GM12878 (cell line): ENCODE measurements around the gene NRG2. TPM values are rescaled to one million over a fixed set of nuclear protein-coding genes. Genes with fewer than 3 reads are reported as not detected.

ENCODE experiments used
- ATAC-seq: fragments of 200-7000 bp; cut with Tn5 transposase; 3 replicates; pipeline ENCODE4 v1.9.1; 2020; ENCODE audit warnings: mild to moderate bottlenecking, moderate library complexity
- BruUV-seq: library from RNA; stranded (reverse); fragments of 400-500 nt; replicated peaks from 2 replicates; lab custom pipeline; 2021; lab: Mats Ljungman, UMichigan
- CTCF ChIA-PET: fragments of 300-600 bp; sonication (Branson Sonifier 250); formaldehyde crosslinking; extraction: SDS; loops from one replicate; lab custom pipeline; 2021; ENCODE audit warnings: inconsistent platforms; lab: Yijun Ruan, JAX
- POLR2A ChIA-PET: fragments of 350-600 bp; formaldehyde crosslinking; extraction: SDS; loops from one replicate; lab custom pipeline; 2021; ENCODE audit warnings: inconsistent platforms; lab: Charles Lee
- RAD21 ChIA-PET: fragments of 300-600 bp; sonication (Branson Sonifier 250); formaldehyde crosslinking; loops from one replicate; lab custom pipeline; 2023; ENCODE audit warnings: antibody characterized with exemption; ENCODE audit not compliant: unreplicated experiment; lab: Charles Lee
- SMC1A ChIA-PET: fragments of 300-600 bp; sonication (Branson Sonifier 250); formaldehyde crosslinking; loops from one replicate; lab custom pipeline; 2023; ENCODE audit not compliant: unreplicated experiment, uncharacterized antibody; lab: Charles Lee
- DNase-seq: peaks from one replicate; pipeline ENCODE4 v3.0.0-alpha.2; 2011; ENCODE audit warnings: low read depth, low spot score
- FAIRE-seq: peaks from 3 replicates; lab custom pipeline; 2011; peaks lifted over from hg19 to GRCh38; lab: Jason Lieb, UNC
- H2AFZ ChIP-seq: 2 replicates; pipeline ENCODE4 v1.6.0; 2011; ENCODE audit warnings: low read depth, low read length, control low read depth; ENCODE audit not compliant: control insufficient read depth
- H3K27ac ChIP-seq: 2 replicates; pipeline ENCODE4 v1.5.1; 2011; ENCODE audit warnings: control low read depth; ENCODE audit not compliant: control insufficient read depth, insufficient read depth
- H3K27me3 ChIP-seq, 2 experiments: replicated peaks in 1 of 2; 2 replicates each; pipeline versions ENCODE4 v1.6.0 to v1.6.1; 2011; ENCODE audit warnings: low read length in 1 of 2; ENCODE audit not compliant: control insufficient read depth in 2 of 2, insufficient read depth in 2 of 2
- H3K36me3 ChIP-seq, 2 experiments: 2 replicates each; pipeline ENCODE4 v1.5.1; 2011; ENCODE audit warnings: low read length in 1 of 2; ENCODE audit not compliant: control insufficient read depth in 2 of 2, insufficient read depth in 2 of 2
- H3K4me1 ChIP-seq: 2 replicates; pipeline ENCODE4 v1.6.1; 2011; ENCODE audit warnings: mild to moderate bottlenecking, low read length, moderate library complexity, mixed read lengths; ENCODE audit not compliant: control insufficient read depth, insufficient read depth
- H3K4me2 ChIP-seq: 2 replicates; pipeline ENCODE4 v1.6.0; 2011; ENCODE audit warnings: control low read depth; ENCODE audit not compliant: control insufficient read depth, insufficient read depth
- H3K4me3 ChIP-seq: fragments of 200-600 bp; sonication (generic); 2 replicates; pipeline ENCODE4 v1.5.1; 2016
- H3K79me2 ChIP-seq: 2 replicates; pipeline ENCODE4 v1.6.0; 2011; ENCODE audit warnings: low read length; ENCODE audit not compliant: control insufficient read depth, insufficient read depth
- H3K9ac ChIP-seq: 2 replicates; pipeline ENCODE4 v1.8.0; 2011; ENCODE audit warnings: low read length, control low read depth, mixed read lengths; ENCODE audit not compliant: control insufficient read depth, insufficient read depth
- H3K9me3 ChIP-seq: replicated peaks from 3 replicates; pipeline ENCODE4 v1.5.1; 2011; ENCODE audit warnings: mild to moderate bottlenecking, low read length; ENCODE audit not compliant: control insufficient read depth, insufficient read depth
- H4K20me1 ChIP-seq: 2 replicates; pipeline ENCODE4 v1.6.0; 2011; ENCODE audit not compliant: control insufficient read depth, insufficient read depth
- ASH2L ChIP-seq: fragments of 300-600, 200-600 bp; sonication (generic); IDR thresholded peaks from 2 replicates; pipeline ENCODE4 v1.6.1; 2017; ENCODE audit warnings: low read depth, mild to moderate bottlenecking, borderline replicate concordance
- BCL3 ChIP-seq: IDR thresholded peaks from 2 replicates; pipeline ENCODE4 v1.6.1; 2011; ENCODE audit warnings: borderline replicate concordance, low read depth, mild to moderate bottlenecking, moderate library complexity, low read length; ENCODE audit not compliant: insufficient read depth, poor library complexity, severe bottlenecking
- CHD2 ChIP-seq: IDR thresholded peaks from 2 replicates; pipeline ENCODE4 v1.6.1; 2011; ENCODE audit warnings: low read depth, low read length, improper control_type of control experiment, borderline replicate concordance
- DPF2 ChIP-seq: fragments of 450-650 bp; IDR thresholded peaks from 2 replicates; pipeline ENCODE4 v1.6.1; 2017; ENCODE audit warnings: mild to moderate bottlenecking
- ELK1 ChIP-seq: IDR thresholded peaks from 2 replicates; pipeline ENCODE4 v1.6.1; 2012; ENCODE audit warnings: low read depth, low read length, improper control_type of control experiment
- EZH2 ChIP-seq: IDR thresholded peaks from 2 replicates; pipeline ENCODE4 v1.6.1; 2012; ENCODE audit warnings: low read depth, mild to moderate bottlenecking, control low read depth, inconsistent platforms, low read length, borderline replicate concordance; ENCODE audit not compliant: control insufficient read depth
- FOXM1 ChIP-seq: IDR thresholded peaks from 2 replicates; pipeline ENCODE4 v1.6.1; 2012; ENCODE audit warnings: low read depth, mild to moderate bottlenecking, inconsistent platforms, low read length, moderate library complexity
- NFYA ChIP-seq: IDR thresholded peaks from 2 replicates; pipeline ENCODE4 v1.6.1; 2011; ENCODE audit warnings: low read depth, mild to moderate bottlenecking, low read length, improper control_type of control experiment, borderline replicate concordance
- NR2C1 ChIP-seq: fragments of 450-650 bp; IDR thresholded peaks from 2 replicates; pipeline ENCODE4 v1.6.1; 2017; ENCODE audit warnings: antibody characterized with exemption, mild to moderate bottlenecking, moderate library complexity
- NR2F1 ChIP-seq: fragments of 450-650 bp; conservative IDR thresholded peaks from 2 replicates; pipeline ENCODE4 v1.6.1; 2017; ENCODE audit warnings: mild to moderate bottlenecking
- PAX5 ChIP-seq: IDR thresholded peaks from 2 replicates; pipeline ENCODE4 v1.6.1; 2011; ENCODE audit warnings: low read depth, low read length, borderline replicate concordance
- SMARCA5 ChIP-seq: fragments of 450-650 bp; IDR thresholded peaks from 2 replicates; pipeline ENCODE4 v1.6.1; 2017; ENCODE audit warnings: mild to moderate bottlenecking
- SUZ12 ChIP-seq: fragments of 200-600 bp; sonication (generic); IDR thresholded peaks from one replicate; pipeline ENCODE4 v1.6.1; 2018; ENCODE audit warnings: antibody characterized with exemption, mild to moderate bottlenecking; ENCODE audit not compliant: unreplicated experiment
- TCF3 ChIP-seq: IDR thresholded peaks from 2 replicates; pipeline ENCODE4 v1.6.1; 2012; ENCODE audit warnings: low read depth, mild to moderate bottlenecking, low read length, borderline replicate concordance; ENCODE audit not compliant: insufficient read depth
- WGBS: methylation state at CpG from one replicate; pipeline ENCODE4 v1.1.6; 2016; ENCODE audit warnings: low lambda C conversion rate; ENCODE audit not compliant: insufficient replicate concordance, insufficient coverage; ENCODE audit errors: missing lambda C conversion rate; 5-methylcytosine and 5-hydroxymethylcytosine counted together
- in situ Hi-C: fragments of 300-500 bp; cut with MboI; formaldehyde crosslinking; loops from 9 replicates; pipeline ENCODE4 v1.14.3; 2018; ENCODE audit warnings: mixed read lengths
- intact Hi-C: fragments of 100-400 bp; cut with micrococcal nuclease; formaldehyde crosslinking; loops from one replicate; pipeline ENCODE4 v1.14.2; 2022; ENCODE audit not compliant: unreplicated experiment
- polyA plus RNA-seq, 11 experiments: library from polyadenylated mRNA; depleted of rRNA in 4 of 11; unstranded in 6 of 11; stranded (reverse) in 5 of 11; fragments of >200 nt; fragmentation: Nextera tagmentation in 4 of 11; fragmentation: Illumina TruSeq in 1 of 11; extraction: Ambion mirVana in 4 of 11; extraction: Trizol in 1 of 11; gene quantifications; 1 replicate in 1 of 11; 2 replicates in 10 of 11; pipeline versions ENCODE4 v1.2.1 to v1.2.3, GENCODE V29; 2011 to 2016; ENCODE audit warnings: inconsistent platforms in 2 of 11, missing spikeins in 2 of 11, low read depth in 1 of 11
- total RNA-seq, 4 experiments: library from RNA; depleted of rRNA in 3 of 4; stranded (reverse); fragments of >200 nt in 3 of 4; fragmentation: Illumina TruSeq in 1 of 4; extraction: Trizol in 1 of 4; gene quantifications; 2 replicates each; pipeline versions ENCODE4 v1.2.1 to v1.2.3, GENCODE V29; 2013 to 2021
- TF ChIP-seq, protein P1 (sequence below): fragments of 450-650 bp; IDR thresholded peaks from 2 replicates; pipeline ENCODE4 v1.6.1; 2017; ENCODE audit warnings: mild to moderate bottlenecking, moderate library complexity

Gene NRG2
- total and polyA plus RNA-seq, 10 of the 15 experiments (the other 5 are each of a cell fraction or from before 2014, with no cell fraction given), result 0.10 to 21.7 (median 9.6) TPM

DNA sequence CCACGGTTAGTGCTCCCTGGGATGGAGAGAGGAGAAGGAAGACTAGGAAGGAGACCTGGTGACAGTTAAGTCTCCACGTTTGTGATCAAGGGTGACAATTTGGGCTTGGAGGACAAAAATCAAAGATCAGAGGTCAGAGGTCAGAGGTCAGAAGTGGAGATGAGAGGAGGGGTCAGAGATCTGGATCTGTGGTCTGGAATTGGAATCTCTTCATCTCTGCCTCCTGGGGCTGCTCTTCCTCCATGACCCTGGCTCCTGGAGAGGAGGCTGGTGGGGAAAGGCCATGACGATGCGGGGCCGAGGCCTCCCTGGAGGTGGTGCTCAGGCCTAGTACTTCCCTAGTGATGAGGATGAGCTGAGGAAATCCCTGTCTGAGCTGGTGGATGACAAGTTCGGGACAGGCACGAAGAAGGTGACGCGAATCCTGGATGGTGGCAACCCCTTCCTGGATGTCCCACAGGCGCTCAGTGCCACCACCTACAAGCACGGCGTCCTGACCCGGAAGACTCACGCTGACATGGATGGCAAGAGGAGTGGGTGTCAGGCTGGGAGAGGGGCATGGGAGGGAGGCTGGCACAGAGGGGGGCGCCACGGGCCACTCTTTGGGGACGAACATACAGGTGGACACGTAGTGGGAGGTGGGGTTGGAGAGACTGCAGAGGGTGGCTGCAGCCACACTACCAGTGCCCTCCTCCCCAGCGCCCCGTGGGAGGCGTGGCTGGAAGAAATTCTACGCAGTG lies 206.5 kb downstream of the NRG2 start:
- Histone ChIP-seq H3K9ac (no peak overlapping the region), H3K4me2 (no peak overlapping the region), H3K27me3 (no peaks in the 10 kb centered on the region; a peak in 1 of 4 replicates), H4K20me1 (no peaks in the 10 kb centered on the region), H3K79me2 (no peaks in the 10 kb centered on the region), H3K36me3 (no peaks in the 10 kb centered on the region), H3K4me3 (no peak overlapping the region), H2AFZ (no peak overlapping the region), H3K9me3 (no peaks in the 10 kb centered on the region), H3K4me1 (no peaks in the 10 kb centered on the region), H3K27ac (no peak overlapping the region)
- ChIA-PET RAD21 (no interaction called here), CTCF (interaction anchor here (1.2 kb wide), 1 partner anchor 49 kb away, joined by 3 read pairs; no protein-coding TSS in a partner anchor), POLR2A (no interaction called here), SMC1A (no interaction called here)
- BruUV-seq, result no TSS peak
- no peak for FAIRE-seq
- no peak for TF ChIP-seq SMARCA5
- no peak for TF ChIP-seq EZH2
- no peak for TF ChIP-seq FOXM1
- 0 out of 2 replicates have a peak, but pooled peaks have one; percentile 29 for TF ChIP-seq NR2F1
- TF ChIP-seq NR2C1, result peak; percentile 54; the same call in 1 of the 2 replicates
- TF ChIP-seq TCF3, result no peak
- TF ChIP-seq ASH2L, result no peak
- no peak for TF ChIP-seq SUZ12
- no peak for TF ChIP-seq CHD2
- no peak for TF ChIP-seq NFYA
- no peak for TF ChIP-seq BCL3
- TF ChIP-seq DPF2, result no peak
- TF ChIP-seq, protein P1, sequence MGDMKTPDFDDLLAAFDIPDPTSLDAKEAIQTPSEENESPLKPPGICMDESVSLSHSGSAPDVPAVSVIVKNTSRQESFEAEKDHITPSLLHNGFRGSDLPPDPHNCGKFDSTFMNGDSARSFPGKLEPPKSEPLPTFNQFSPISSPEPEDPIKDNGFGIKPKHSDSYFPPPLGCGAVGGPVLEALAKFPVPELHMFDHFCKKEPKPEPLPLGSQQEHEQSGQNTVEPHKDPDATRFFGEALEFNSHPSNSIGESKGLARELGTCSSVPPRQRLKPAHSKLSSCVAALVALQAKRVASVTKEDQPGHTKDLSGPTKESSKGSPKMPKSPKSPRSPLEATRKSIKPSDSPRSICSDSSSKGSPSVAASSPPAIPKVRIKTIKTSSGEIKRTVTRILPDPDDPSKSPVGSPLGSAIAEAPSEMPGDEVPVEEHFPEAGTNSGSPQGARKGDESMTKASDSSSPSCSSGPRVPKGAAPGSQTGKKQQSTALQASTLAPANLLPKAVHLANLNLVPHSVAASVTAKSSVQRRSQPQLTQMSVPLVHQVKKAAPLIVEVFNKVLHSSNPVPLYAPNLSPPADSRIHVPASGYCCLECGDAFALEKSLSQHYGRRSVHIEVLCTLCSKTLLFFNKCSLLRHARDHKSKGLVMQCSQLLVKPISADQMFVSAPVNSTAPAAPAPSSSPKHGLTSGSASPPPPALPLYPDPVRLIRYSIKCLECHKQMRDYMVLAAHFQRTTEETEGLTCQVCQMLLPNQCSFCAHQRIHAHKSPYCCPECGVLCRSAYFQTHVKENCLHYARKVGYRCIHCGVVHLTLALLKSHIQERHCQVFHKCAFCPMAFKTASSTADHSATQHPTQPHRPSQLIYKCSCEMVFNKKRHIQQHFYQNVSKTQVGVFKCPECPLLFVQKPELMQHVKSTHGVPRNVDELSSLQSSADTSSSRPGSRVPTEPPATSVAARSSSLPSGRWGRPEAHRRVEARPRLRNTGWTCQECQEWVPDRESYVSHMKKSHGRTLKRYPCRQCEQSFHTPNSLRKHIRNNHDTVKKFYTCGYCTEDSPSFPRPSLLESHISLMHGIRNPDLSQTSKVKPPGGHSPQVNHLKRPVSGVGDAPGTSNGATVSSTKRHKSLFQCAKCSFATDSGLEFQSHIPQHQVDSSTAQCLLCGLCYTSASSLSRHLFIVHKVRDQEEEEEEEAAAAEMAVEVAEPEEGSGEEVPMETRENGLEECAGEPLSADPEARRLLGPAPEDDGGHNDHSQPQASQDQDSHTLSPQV, result no peak
- no peak for TF ChIP-seq ELK1
- TF ChIP-seq PAX5, result no peak
- in situ Hi-C loops, result no loop called here
- DNase-seq, result no peak
- intact Hi-C loops, result no loop called here
- no peak for ATAC-seq
- 54% methylated on average over 22 of the region's 22 CpGs for WGBS
